Posterior cingulate gyrus (tissue), 11 donors: ENCODE results near the gene SCARB2.

Experiments
- DNase-seq, 10 donors: peaks; one replicate each; pipeline versions ENCODE4 v3.0.0 to v3.0.0-alpha.2; 2020 to 2021; ENCODE audit warnings: mixed read lengths in 3 of 10
- intact Hi-C: fragments of 100-400 bp; cut with DNase I; formaldehyde crosslinking; loops from one replicate; pipeline ENCODE4 v1.15.1; 2023

SCARB2 gene

GRCh38 chr4:76166480-76166879 lies 47.1 kb downstream of the SCARB2 start:
- intact Hi-C loops = no loop called here

GRCh38 chr4:76160355-76160754 lies 53.3 kb downstream of the SCARB2 start:
- no peak for DNase-seq
- intact Hi-C loops = no loop called here

More at GRCh38 chr4:76166480-76166879, 47.1 kb downstream of the SCARB2 start:
- no peak for DNase-seq

GRCh38 chr4:76156635-76157034 lies 57.0 kb downstream of the SCARB2 start:
- intact Hi-C loops = no loop called here
- DNase-seq = no peak

GRCh38 chr4:76155979-76156378 lies 57.6 kb downstream of the SCARB2 start:
- no peak for DNase-seq
- intact Hi-C loops = no loop called here

GRCh38 chr4:76153356-76153755 lies 60.3 kb downstream of the SCARB2 start:
- DNase-seq = no peak
- intact Hi-C loops = no loop called here

GRCh38 chr4:76148142-76148865 lies 65.3 kb downstream of the SCARB2 start, which contains the start of gene NUP54:
NUP54 (minus strand) TSS chr4:76148397; CDS start chr4:76148374, 23 bp downstream.
- intact Hi-C loops = loop anchor here (5.0 kb wide), 2 partner anchors 64 to 156 kb away; partner anchors contain the start of genes SCARB2 and SDAD1

GRCh38 chr4:76147454-76148141 lies 66.0 kb downstream of the SCARB2 start:
- peak in 7 of 10 donors; percentile 10 to 88 (median 33) for DNase-seq
- intact Hi-C loops = loop anchor here (5.0 kb wide), 2 partner anchors 65 to 155 kb away; partner anchors contain the start of genes SCARB2 and SDAD1

More at GRCh38 chr4:76148142-76148865, 65.3 kb downstream of the SCARB2 start, which contains the start of gene NUP54:
- DNase-seq = peak; percentile 92 to 99 (median 95)

GRCh38 chr4:76144546-76144945 lies 69.1 kb downstream of the SCARB2 start:
- DNase-seq = no peak
- intact Hi-C loops = no loop called here

GRCh38 chr4:76141241-76141640 lies 72.4 kb downstream of the SCARB2 start:
- DNase-seq = no peak
- intact Hi-C loops = no loop called here

- no peak for DNase-seq
- intact Hi-C loops = no loop called here
These were observed 85.9 kb downstream of the SCARB2 start for GRCh38 chr4:76127754-76128153.

- no peak for DNase-seq
- intact Hi-C loops = no loop called here
These were observed 87.8 kb downstream of the SCARB2 start for GRCh38 chr4:76125816-76126215.

GRCh38 chr4:76120199-76120598 lies 93.4 kb downstream of the SCARB2 start:
- intact Hi-C loops = no loop called here
- DNase-seq = no peak

- intact Hi-C loops = no loop called here
- DNase-seq = no peak
These were observed 96.1 kb downstream of the SCARB2 start for GRCh38 chr4:76117536-76117935.

GRCh38 chr4:76116821-76117220 lies 96.8 kb downstream of the SCARB2 start:
- intact Hi-C loops = no loop called here
- no peak for DNase-seq
